Left renal pelvis (tissue), 4 donors: ENCODE results near the gene PES1. TPM values are rescaled to one million over a fixed set of nuclear protein-coding genes. Genes with fewer than 3 reads are reported as not detected.

ENCODE experiments used
- polyA plus RNA-seq, 4 donors: library from polyadenylated mRNA; unstranded; fragments of 120-200 nt; gene quantifications; one replicate each; pipeline ENCODE4 v1.2.1, GENCODE V29; 2013; ENCODE audit not compliant: insufficient read length in 4 of 4

PES1 gene
- polyA plus RNA-seq, 4 donors, result 47.1 to 69.6 (median 66.9) TPM

Other genes with a start within 250 kb of the PES1 start
- 100 to 1,000 TPM; 133 to 155 (median 150) TPM for gene SF3A1, start 235.0 kb downstream of the PES1 start, polyA plus RNA-seq
- gene CCDC157, start 234.9 kb downstream of the PES1 start, polyA plus RNA-seq, result 1 to 10 TPM; 1.9 to 7.8 (median 5.0) TPM
- gene RNF215, start 204.5 kb downstream of the PES1 start, polyA plus RNA-seq, result 10 to 100 TPM; 17.2 to 27.9 (median 21.2) TPM
- gene SEC14L2, start 194.9 kb downstream of the PES1 start, polyA plus RNA-seq, result 1 to 10 TPM; 4.3 to 8.1 (median 5.9) TPM
- gene MTFP1, start 166.1 kb downstream of the PES1 start, polyA plus RNA-seq, result 10 to 100 TPM in 1 of 4 donors, 1 to 10 TPM in 3; 2.4 to 12.0 (median 8.4) TPM
- under 1 TPM in 2 of 4 donors, not detected in 2; 0.07 to 0.09 TPM for gene SEC14L3, start 119.9 kb downstream of the PES1 start, polyA plus RNA-seq
- 1 to 10 TPM in 1 of 4 donors, under 1 TPM in 3; 0.44 to 1.1 (median 0.68) TPM for gene SEC14L4, start 86.2 kb downstream of the PES1 start, polyA plus RNA-seq
- gene SEC14L6, start 45.2 kb downstream of the PES1 start, polyA plus RNA-seq, result 10 to 100 TPM in 1 of 4 donors, 1 to 10 TPM in 3; 4.2 to 10.0 (median 6.3) TPM
- gene GAL3ST1, start 17.2 kb downstream of the PES1 start, polyA plus RNA-seq, result 10 to 100 TPM in 3 of 4 donors, under 1 TPM in 1; 0.79 to 37.4 (median 23.7) TPM
- 10 to 100 TPM; 25.8 to 62.3 (median 50.4) TPM for gene TCN2, start 15.3 kb upstream of the PES1 start, polyA plus RNA-seq
- 1 to 10 TPM; 1.3 to 2.1 (median 1.5) TPM for gene SLC35E4, start 43.9 kb upstream of the PES1 start, polyA plus RNA-seq
- 10 to 100 TPM in 1 of 4 donors, 1 to 10 TPM in 3; 4.5 to 10.7 (median 6.6) TPM for gene DUSP18, start 76.0 kb upstream of the PES1 start, polyA plus RNA-seq
- 1 to 10 TPM; 5.8 to 7.9 (median 6.1) TPM for gene OSBP2, start 103.0 kb upstream of the PES1 start, polyA plus RNA-seq